ENCODE data around the gene STT3B. TPM values are rescaled to one million over a fixed set of nuclear protein-coding genes. Genes with fewer than 3 reads are reported as not detected.

Gene STT3B
- total and polyA plus RNA-seq, 2 donors from 2014 or later = 44.7 to 89.9 TPM

GRCh38 chr3:31577232-31577631, 44.5 kb downstream of the STT3B start:
- H3K36me3 ChIP-seq (ENCODE audit: control insufficient read depth in 2 of 3, insufficient read depth in 3 of 3, low read length in 3 of 3) = no peaks in the 10 kb centered on the region
- H3K27me3 ChIP-seq (ENCODE audit: control insufficient read depth, insufficient read depth, low read length) = no peaks in the 10 kb centered on the region
- no peak overlapping the region for H3K4me3 ChIP-seq (ENCODE audit: low read length in 3 of 3)
- peaks cover 0 to 5% (median 0%) of the 10 kb centered on the region in 3 donors for H3K4me1 ChIP-seq (ENCODE audit: control insufficient read depth in 2 of 3, insufficient read depth in 2 of 3, low read depth in 1 of 3, low read length in 3 of 3)
- no peak overlapping the region for H3K9ac ChIP-seq (ENCODE audit: low read length in 3 of 3)
- no peak for FAIRE-seq
- no peak for TF ChIP-seq CTCF (IDR thresholded peaks at IDR 0.05; ENCODE audit: borderline replicate concordance, extremely low read depth, insufficient read depth)
- intact Hi-C loops (cut with DNase I) = no loop called here
- no peak overlapping the region for H3K27ac ChIP-seq (ENCODE audit: low read depth in 2 of 2, low read length in 2 of 2)
- no peak for DNase-seq
- H3K9me3 ChIP-seq (ENCODE audit: control insufficient read depth in 2 of 3, insufficient read depth in 1 of 3, low read length in 3 of 3) = no peaks in the 10 kb centered on the region

GRCh38 chr3:31579828-31580227, 47.1 kb downstream of the STT3B start:
- Histone ChIP-seq H3K27me3 (ENCODE audit: control insufficient read depth, insufficient read depth, low read length) (no peaks in the 10 kb centered on the region), H3K4me1 (ENCODE audit: control insufficient read depth in 2 of 3, insufficient read depth in 2 of 3, low read depth in 1 of 3, low read length in 3 of 3) (peaks cover 0 to 2% (median 0%) of the 10 kb centered on the region in 3 donors), H3K27ac (ENCODE audit: low read depth in 2 of 2, low read length in 2 of 2) (no peak overlapping the region), H3K9ac (ENCODE audit: low read length in 3 of 3) (no peak overlapping the region), H3K9me3 (ENCODE audit: control insufficient read depth in 2 of 3, insufficient read depth in 1 of 3, low read length in 3 of 3) (no peaks in the 10 kb centered on the region), H3K36me3 (ENCODE audit: control insufficient read depth in 2 of 3, insufficient read depth in 3 of 3, low read length in 3 of 3) (no peaks in the 10 kb centered on the region), H3K4me3 (ENCODE audit: low read length in 3 of 3) (no peak overlapping the region)
- FAIRE-seq = no peak
- no peak for DNase-seq
- intact Hi-C loops (cut with DNase I) = no loop called here
- no peak for TF ChIP-seq CTCF (IDR thresholded peaks at IDR 0.05; ENCODE audit: borderline replicate concordance, extremely low read depth, insufficient read depth)

GRCh38 chr3:31580645-31581044, 47.9 kb downstream of the STT3B start:
- no peak for FAIRE-seq
- no peaks in the 10 kb centered on the region for H3K27me3 ChIP-seq (ENCODE audit: control insufficient read depth, insufficient read depth, low read length)

More at GRCh38 chr3:31580645-31581044, 47.9 kb downstream of the STT3B start:
- intact Hi-C loops (cut with DNase I) = no loop called here
- no peak for TF ChIP-seq CTCF (IDR thresholded peaks at IDR 0.05; ENCODE audit: borderline replicate concordance, extremely low read depth, insufficient read depth)
- no peaks in the 10 kb centered on the region for H3K36me3 ChIP-seq (ENCODE audit: control insufficient read depth in 2 of 3, insufficient read depth in 3 of 3, low read length in 3 of 3)
- H3K9me3 ChIP-seq (ENCODE audit: control insufficient read depth in 2 of 3, insufficient read depth in 1 of 3, low read length in 3 of 3) = no peaks in the 10 kb centered on the region
- no peak for DNase-seq
- H3K4me3 ChIP-seq (ENCODE audit: low read length in 3 of 3) = no peak overlapping the region
- no peak overlapping the region for H3K27ac ChIP-seq (ENCODE audit: low read depth in 2 of 2, low read length in 2 of 2)
- H3K9ac ChIP-seq (ENCODE audit: low read length in 3 of 3) = no peak overlapping the region
- H3K4me1 ChIP-seq (ENCODE audit: control insufficient read depth in 2 of 3, insufficient read depth in 2 of 3, low read depth in 1 of 3, low read length in 3 of 3) = peaks cover 0 to under 1% (median 0%) of the 10 kb centered on the region in 3 donors

Measured in kidney (tissue), 14 donors.